HepG2 (cell line): ENCODE data around the gene MTMR10.

ENCODE experiments used
- FOXM1 ChIP-seq: sonication (generic); formaldehyde crosslinking; IDR thresholded peaks from 2 replicates; pipeline ENCODE4 v1.5.0; 2020; ENCODE audit warnings: missing genetic modification reagents
- POLR2A ChIP-seq, 2 experiments: IDR thresholded peaks; 2 replicates each; pipeline ENCODE4 v1.6.1; 2011; ENCODE audit warnings: low read depth in 2 of 2, low read length in 2 of 2, mild to moderate bottlenecking in 1 of 2, moderate library complexity in 1 of 2; ENCODE audit not compliant: insufficient read depth in 1 of 2
- SNRNP70 ChIP-seq: fragments of 200-400 bp; formaldehyde crosslinking; IDR thresholded peaks from 2 replicates; pipeline ENCODE4 v1.6.1; 2017; ENCODE audit warnings: mild to moderate bottlenecking, low read depth, low read length, moderate library complexity

- no peak for TF ChIP-seq SNRNP70
- no peak for TF ChIP-seq FOXM1 (CRISPR knock-in tag)
- no peak for TF ChIP-seq POLR2A (IDR thresholded peaks at IDR 0.05; ENCODE audit: insufficient read depth in 1 of 2, low read depth in 2 of 2, low read length in 2 of 2)
Observed at GRCh38 chr15:30895461-30896210, 95.8 kb downstream of the MTMR10 start.
